ENCODE data around the gene RNF31.

Gene RNF31

GRCh38 chr14:24141097-24141880, 6.0 kb upstream of the RNF31 start, which contains the start of gene EMC9:
EMC9 (minus strand) TSS chr14:24141591; CDS start chr14:24141304, 287 bp downstream.
- peaks cover 79% of the 10 kb centered on the region for H3K4me1 Mint-ChIP-seq
- DNase-seq (ENCODE audit: low spot score in 2 of 2): peak; percentile 93 to 99
- peak; percentile 92 for ATAC-seq
- peak within 1 kb of the TSS; percentile 92 for H3K27ac Mint-ChIP-seq
- H3K9me3 Mint-ChIP-seq: no peaks in the 10 kb centered on the region
- peaks cover 98% of the 10 kb centered on the region for H3K36me3 Mint-ChIP-seq
- peak within 1 kb of the TSS; percentile 87 for H3K4me3 Mint-ChIP-seq

- H3K36me3 Mint-ChIP-seq: peaks cover 88% of the 10 kb centered on the region
- H3K9me3 Mint-ChIP-seq: no peaks in the 10 kb centered on the region
- no peak for DNase-seq (ENCODE audit: low spot score in 2 of 2)
- ATAC-seq: no peak
- peaks cover 73% of the 10 kb centered on the region for H3K4me1 Mint-ChIP-seq
- H3K27ac Mint-ChIP-seq: peak overlapping the region; percentile 20
- peak overlapping the region; percentile 87 for H3K4me3 Mint-ChIP-seq
These were observed 3.8 kb upstream of the RNF31 start for GRCh38 chr14:24143511-24143910.

- no peak for ATAC-seq
- peak overlapping the region; percentile 98 for H3K4me3 Mint-ChIP-seq
- H3K9me3 Mint-ChIP-seq: no peaks in the 10 kb centered on the region
- H3K4me1 Mint-ChIP-seq: peaks cover 73% of the 10 kb centered on the region
- peaks cover 87% of the 10 kb centered on the region for H3K36me3 Mint-ChIP-seq
- no peak overlapping the region for H3K27ac Mint-ChIP-seq
- no peak for DNase-seq (ENCODE audit: low spot score in 2 of 2)
These were observed 2.8 kb upstream of the RNF31 start for GRCh38 chr14:24144451-24144850.

- no peak for ATAC-seq
- Mint-ChIP-seq H3K9me3 (no peaks in the 10 kb centered on the region), H3K27ac (peak overlapping the region; percentile 94), H3K4me3 (peak overlapping the region; percentile 98), H3K4me1 (peaks cover 73% of the 10 kb centered on the region), H3K36me3 (peaks cover 82% of the 10 kb centered on the region)
- no peak for DNase-seq (ENCODE audit: low spot score in 2 of 2)
These were observed 2.1 kb upstream of the RNF31 start for GRCh38 chr14:24145219-24145618.

GRCh38 chr14:24145690-24146452, 1.4 kb upstream of the RNF31 start:
- DNase-seq (ENCODE audit: low spot score in 2 of 2): no peak
- peaks cover 75% of the 10 kb centered on the region for H3K4me1 Mint-ChIP-seq

GRCh38 chr14:24146453-24146977, 783 bp upstream of the RNF31 start, which contains the start of gene PSME2:
PSME2 (minus strand) TSS chr14:24146610; CDS start chr14:24146581, 29 bp downstream.
- peak within 1 kb of the TSS; percentile 94 for H3K27ac Mint-ChIP-seq
- peaks cover 82% of the 10 kb centered on the region for H3K36me3 Mint-ChIP-seq
- peak; percentile 75 for ATAC-seq
- DNase-seq (ENCODE audit: low spot score in 2 of 2): peak; percentile 79 to 97
- H3K9me3 Mint-ChIP-seq: no peaks in the 10 kb centered on the region
- peaks cover 76% of the 10 kb centered on the region for H3K4me1 Mint-ChIP-seq
- H3K4me3 Mint-ChIP-seq: peak within 1 kb of the TSS; percentile 98

More at GRCh38 chr14:24145690-24146452, 1.4 kb upstream of the RNF31 start:
- Mint-ChIP-seq H3K27ac (peak overlapping the region; percentile 94), H3K9me3 (no peaks in the 10 kb centered on the region), H3K36me3 (peaks cover 82% of the 10 kb centered on the region), H3K4me3 (peak overlapping the region; percentile 98)
- ATAC-seq: no peak

GRCh38 chr14:24147761-24148428, 597 bp downstream of the RNF31 start:
- peak overlapping the region; percentile 98 for H3K4me3 Mint-ChIP-seq
- DNase-seq (ENCODE audit: low spot score in 2 of 2) (no peak), ATAC-seq (no peak)
- peak overlapping the region; percentile 94 for H3K27ac Mint-ChIP-seq
- no peaks in the 10 kb centered on the region for H3K9me3 Mint-ChIP-seq
- peaks cover 65% of the 10 kb centered on the region for H3K4me1 Mint-ChIP-seq
- H3K36me3 Mint-ChIP-seq: peaks cover 82% of the 10 kb centered on the region

- ATAC-seq (no peak), DNase-seq (ENCODE audit: low spot score in 2 of 2) (no peak)
- Mint-ChIP-seq H3K9me3 (no peaks in the 10 kb centered on the region), H3K36me3 (peaks cover 82% of the 10 kb centered on the region), H3K27ac (no peak overlapping the region), H3K4me1 (peaks cover 52% of the 10 kb centered on the region), H3K4me3 (peak overlapping the region; percentile 98)
These were observed 2.1 kb downstream of the RNF31 start for GRCh38 chr14:24149302-24149969.

- DNase-seq (ENCODE audit: low spot score in 2 of 2) (no peak), ATAC-seq (no peak)
- Mint-ChIP-seq H3K4me3 (no peak overlapping the region), H3K27ac (peak overlapping the region; percentile 65), H3K36me3 (peaks cover 82% of the 10 kb centered on the region), H3K4me1 (peaks cover 46% of the 10 kb centered on the region), H3K9me3 (no peaks in the 10 kb centered on the region)
These were observed 2.8 kb downstream of the RNF31 start for GRCh38 chr14:24150061-24150460.

- Mint-ChIP-seq H3K9me3 (no peaks in the 10 kb centered on the region), H3K4me1 (peaks cover 41% of the 10 kb centered on the region), H3K27ac (peak overlapping the region; percentile 65), H3K4me3 (no peak overlapping the region), H3K36me3 (peaks cover 82% of the 10 kb centered on the region)
- no peak for ATAC-seq
- DNase-seq (ENCODE audit: low spot score in 2 of 2): no peak
These were observed 3.3 kb downstream of the RNF31 start for GRCh38 chr14:24150567-24150966.

GRCh38 chr14:24150993-24151392, 3.7 kb downstream of the RNF31 start:
- ATAC-seq (no peak), DNase-seq (ENCODE audit: low spot score in 2 of 2) (no peak)
- peak overlapping the region; percentile 65 for H3K27ac Mint-ChIP-seq
- peaks cover 38% of the 10 kb centered on the region for H3K4me1 Mint-ChIP-seq
- no peaks in the 10 kb centered on the region for H3K9me3 Mint-ChIP-seq
- H3K36me3 Mint-ChIP-seq: peaks cover 82% of the 10 kb centered on the region
- no peak overlapping the region for H3K4me3 Mint-ChIP-seq

- Mint-ChIP-seq H3K4me3 (no peak overlapping the region), H3K27ac (peak overlapping the region; percentile 29), H3K9me3 (no peaks in the 10 kb centered on the region), H3K4me1 (peaks cover 34% of the 10 kb centered on the region), H3K36me3 (peaks cover 82% of the 10 kb centered on the region)
- ATAC-seq (no peak), DNase-seq (ENCODE audit: low spot score in 2 of 2) (no peak)
These were observed 4.2 kb downstream of the RNF31 start for GRCh38 chr14:24151404-24152080.

- no peak for ATAC-seq
- DNase-seq (ENCODE audit: low spot score in 2 of 2): no peak
- Mint-ChIP-seq H3K9me3 (no peaks in the 10 kb centered on the region), H3K4me1 (peaks cover 14% of the 10 kb centered on the region), H3K36me3 (peaks cover 100% of the 10 kb centered on the region), H3K4me3 (no peak overlapping the region), H3K27ac (peak overlapping the region; percentile 81)
These were observed 7.8 kb downstream of the RNF31 start for GRCh38 chr14:24155100-24155499.

GRCh38 chr14:24156840-24157239, 9.5 kb downstream of the RNF31 start:
- ATAC-seq (no peak), DNase-seq (ENCODE audit: low spot score in 2 of 2) (no peak)
- Mint-ChIP-seq H3K4me1 (peaks cover 20% of the 10 kb centered on the region), H3K4me3 (no peak overlapping the region), H3K27ac (peak overlapping the region; percentile 79), H3K9me3 (no peaks in the 10 kb centered on the region), H3K36me3 (peaks cover 100% of the 10 kb centered on the region)
